HL-60 (cell line): Measurements from ENCODE around the gene METTL14.
"Not testable (repeated sequence)": the region's sequence is repeated elsewhere in the genome, so short reads cannot be mapped to it uniquely, and the experiment has no call there.

ENCODE experiments used
- CTCF ChIP-seq: IDR thresholded peaks from one replicate; pipeline ENCODE4 v1.5.1; 2011; ENCODE audit warnings: low read length, control low read depth, inconsistent platforms; ENCODE audit not compliant: insufficient read depth
- POLR2AphosphoS5 ChIP-seq: IDR thresholded peaks from 2 replicates; pipeline ENCODE4 v1.6.1; 2012; ENCODE audit warnings: low read depth
- REST ChIP-seq: IDR thresholded peaks from 2 replicates; pipeline ENCODE4 v1.6.1; 2012; ENCODE audit warnings: low read depth; ENCODE audit not compliant: insufficient replicate concordance
- SPI1 ChIP-seq: IDR thresholded peaks from 2 replicates; pipeline ENCODE4 v1.6.1; 2012; ENCODE audit warnings: low read depth, mild to moderate bottlenecking, borderline replicate concordance

GRCh38 chr4:118669220-118669619 lies 16.0 kb upstream of the METTL14 start:
- TF ChIP-seq CTCF, SPI1, POLR2AphosphoS5: not testable (repeated sequence)
- TF ChIP-seq REST: peak; percentile 90
